Activated CD4-positive, alpha-beta T cell treated with anti-CD3 and anti-CD28 coated beads, Interleukin-2, amount 50 U/mL, for 16 hours (primary cell): Measurements from ENCODE around the gene BLTP3B.

Experiments used
- DNase-seq: peaks from one replicate; pipeline ENCODE4 v3.0.0-alpha.2; 2020

BLTP3B gene

GRCh38 chr12:100163416-100164152 lies 20.9 kb upstream of the BLTP3B start:
- DNase-seq = peak; percentile 83

- no peak for DNase-seq
These were observed 16.9 kb upstream of the BLTP3B start for GRCh38 chr12:100159391-100160104.

GRCh38 chr12:100158535-100158934 lies 15.9 kb upstream of the BLTP3B start:
- DNase-seq = no peak

- no peak for DNase-seq
These were observed 14.8 kb upstream of the BLTP3B start for GRCh38 chr12:100157427-100157821.

- DNase-seq = no peak
These were observed 14.2 kb upstream of the BLTP3B start for GRCh38 chr12:100156731-100157426.

- DNase-seq = peak; percentile 81
These were observed 12.0 kb upstream of the BLTP3B start for GRCh38 chr12:100154474-100155247.

- DNase-seq = no peak
These were observed 10.5 kb upstream of the BLTP3B start for GRCh38 chr12:100153131-100153530.

GRCh38 chr12:100151769-100152168 lies 9.1 kb upstream of the BLTP3B start:
- DNase-seq = no peak

- no peak for DNase-seq
These were observed 3.6 kb upstream of the BLTP3B start for GRCh38 chr12:100146252-100146651.

- no peak for DNase-seq
These were observed 3.0 kb upstream of the BLTP3B start for GRCh38 chr12:100145643-100146042.

GRCh38 chr12:100141998-100142850 lies 450 bp downstream of the BLTP3B start:
- DNase-seq = no peak

- peak; percentile 89 for DNase-seq
These were observed 1.0 kb downstream of the BLTP3B start for GRCh38 chr12:100141666-100141997.

GRCh38 chr12:100138803-100139098 lies 3.9 kb downstream of the BLTP3B start:
- DNase-seq = no peak

- peak; percentile 24 for DNase-seq
These were observed 4.4 kb downstream of the BLTP3B start for GRCh38 chr12:100138048-100138802.

- DNase-seq = peak; percentile 17
These were observed 9.5 kb downstream of the BLTP3B start for GRCh38 chr12:100133200-100133599.

GRCh38 chr12:100128512-100128908 lies 14.2 kb downstream of the BLTP3B start:
- no peak for DNase-seq

- no peak for DNase-seq
These were observed 14.7 kb downstream of the BLTP3B start for GRCh38 chr12:100127766-100128511.

GRCh38 chr12:100123316-100124095 lies 19.2 kb downstream of the BLTP3B start:
- no peak for DNase-seq

- DNase-seq = no peak
These were observed 22.3 kb downstream of the BLTP3B start for GRCh38 chr12:100120355-100120754.

GRCh38 chr12:100115291-100115690 lies 27.4 kb downstream of the BLTP3B start:
- no peak for DNase-seq
